ENCODE measurements around the gene LPCAT2.

Gene LPCAT2

DNA sequence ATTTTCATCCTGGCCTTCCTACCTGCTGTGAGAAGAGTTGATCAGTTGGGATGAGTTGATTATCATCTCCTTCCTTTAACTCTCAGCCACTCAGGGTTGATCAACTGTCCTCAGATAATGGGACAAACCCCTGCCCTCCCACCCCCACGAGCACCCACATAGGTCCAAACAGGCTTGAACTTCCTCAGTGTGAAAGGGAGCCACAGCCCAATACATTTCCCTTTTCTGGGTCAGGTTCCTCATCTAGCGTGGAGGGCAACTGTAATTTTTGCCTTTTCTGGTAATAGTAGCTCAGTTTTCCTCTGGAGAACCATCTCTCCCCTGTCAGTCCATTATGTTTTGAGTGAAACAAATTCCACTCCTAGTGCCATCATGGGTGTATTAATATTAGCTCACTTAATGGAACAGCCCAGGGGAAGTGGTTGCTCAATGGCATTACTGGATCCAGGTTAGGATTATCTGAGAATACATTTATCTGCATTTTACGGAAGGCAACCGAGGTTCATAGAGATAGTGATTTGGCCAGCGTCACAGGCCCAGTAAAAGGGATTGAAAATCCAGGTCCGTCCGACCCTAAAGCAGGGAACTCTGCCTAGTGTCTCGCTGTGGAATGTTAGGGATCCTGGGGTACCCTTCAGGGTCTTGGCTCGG lies 476 bp upstream of the LPCAT2 start:
- Histone ChIP-seq H3K27me3 (ENCODE audit: control insufficient read depth, insufficient read depth, low read length) (no peaks in the 10 kb centered on the region), H3K9ac (no peak overlapping the region), H3K36me3 (ENCODE audit: control insufficient read depth, insufficient read depth, low read length) (no peaks in the 10 kb centered on the region), H3K4me2 (ENCODE audit: low read length) (peak overlapping the region; percentile 74), H3K4me1 (peaks cover 2% of the 10 kb centered on the region), H2AFZ (peak overlapping the region; percentile 84), H3K27ac (peak overlapping the region; percentile 41), H3K9me3 (ENCODE audit: control insufficient read depth, low read length) (no peaks in the 10 kb centered on the region), H3K79me2 (no peaks in the 10 kb centered on the region), H3K4me3 (ENCODE audit: low read depth, low read length) (peak overlapping the region; percentile 58)
- TF ChIP-seq, protein P1, sequence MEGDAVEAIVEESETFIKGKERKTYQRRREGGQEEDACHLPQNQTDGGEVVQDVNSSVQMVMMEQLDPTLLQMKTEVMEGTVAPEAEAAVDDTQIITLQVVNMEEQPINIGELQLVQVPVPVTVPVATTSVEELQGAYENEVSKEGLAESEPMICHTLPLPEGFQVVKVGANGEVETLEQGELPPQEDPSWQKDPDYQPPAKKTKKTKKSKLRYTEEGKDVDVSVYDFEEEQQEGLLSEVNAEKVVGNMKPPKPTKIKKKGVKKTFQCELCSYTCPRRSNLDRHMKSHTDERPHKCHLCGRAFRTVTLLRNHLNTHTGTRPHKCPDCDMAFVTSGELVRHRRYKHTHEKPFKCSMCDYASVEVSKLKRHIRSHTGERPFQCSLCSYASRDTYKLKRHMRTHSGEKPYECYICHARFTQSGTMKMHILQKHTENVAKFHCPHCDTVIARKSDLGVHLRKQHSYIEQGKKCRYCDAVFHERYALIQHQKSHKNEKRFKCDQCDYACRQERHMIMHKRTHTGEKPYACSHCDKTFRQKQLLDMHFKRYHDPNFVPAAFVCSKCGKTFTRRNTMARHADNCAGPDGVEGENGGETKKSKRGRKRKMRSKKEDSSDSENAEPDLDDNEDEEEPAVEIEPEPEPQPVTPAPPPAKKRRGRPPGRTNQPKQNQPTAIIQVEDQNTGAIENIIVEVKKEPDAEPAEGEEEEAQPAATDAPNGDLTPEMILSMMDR (IDR thresholded peaks at IDR 0.05): no peak

DNA sequence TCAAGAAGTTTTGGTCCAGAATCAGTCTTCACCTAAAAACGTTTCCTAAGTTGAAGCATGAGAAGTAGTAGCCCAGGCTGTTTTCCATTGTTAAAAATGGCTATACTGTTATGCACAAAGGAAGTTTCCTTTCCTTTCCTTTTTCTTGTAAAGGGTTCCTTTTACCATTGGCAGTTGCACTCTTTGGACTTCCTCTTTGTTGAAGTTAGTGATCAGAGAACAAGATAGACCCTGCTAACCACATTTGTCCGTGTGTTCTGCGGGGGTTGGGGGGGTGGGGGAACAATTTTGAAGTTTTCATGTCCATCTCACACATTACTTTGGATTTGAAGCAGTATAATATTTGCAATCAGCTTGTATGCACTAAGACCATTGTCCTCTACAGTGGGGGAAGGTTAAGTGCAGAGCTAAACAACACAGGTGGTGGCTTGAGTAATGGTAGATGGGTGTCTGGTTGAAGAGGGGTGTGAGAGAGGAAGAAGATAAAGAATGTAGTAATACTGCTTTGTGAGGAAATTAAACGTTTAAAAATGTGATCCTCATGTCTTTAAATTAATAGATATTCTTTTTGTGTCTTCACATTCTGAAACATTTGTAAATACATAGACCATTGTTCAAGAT lies 1.4 kb downstream of the LPCAT2 start:
- Histone ChIP-seq H3K36me3 (ENCODE audit: control insufficient read depth, insufficient read depth, low read length) (no peaks in the 10 kb centered on the region), H3K4me2 (ENCODE audit: low read length) (no peak overlapping the region), H3K9me3 (ENCODE audit: control insufficient read depth, low read length) (no peaks in the 10 kb centered on the region), H3K27me3 (ENCODE audit: control insufficient read depth, insufficient read depth, low read length) (no peaks in the 10 kb centered on the region), H3K9ac (no peak overlapping the region), H2AFZ (peak overlapping the region; percentile 84), H3K79me2 (no peaks in the 10 kb centered on the region), H3K4me1 (no peaks in the 10 kb centered on the region), H3K4me3 (ENCODE audit: low read depth, low read length) (peak overlapping the region; percentile 58), H3K27ac (no peak overlapping the region)
- TF ChIP-seq, protein P1 (IDR thresholded peaks at IDR 0.05): no peak

DNA sequence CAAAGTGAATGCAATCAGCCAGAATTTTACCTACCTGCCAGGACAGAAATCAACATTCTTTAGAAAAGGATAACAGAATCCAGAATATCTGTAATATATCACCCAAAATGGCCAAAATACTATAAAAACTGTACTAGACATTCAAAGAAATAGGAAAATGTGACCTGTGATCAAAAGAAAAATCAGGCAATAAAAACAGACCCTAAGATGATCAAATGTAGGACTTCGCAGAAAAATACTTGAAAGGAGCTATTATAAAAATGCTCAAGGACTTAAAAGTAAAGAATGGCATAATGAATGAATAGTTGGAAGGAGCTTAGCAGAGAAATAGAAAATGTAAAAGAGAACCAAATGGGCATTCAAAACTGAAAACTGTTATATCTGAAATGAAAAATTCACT lies 4.1 kb downstream of the LPCAT2 start:
- TF ChIP-seq, protein P1 (IDR thresholded peaks at IDR 0.05): no peak
- Histone ChIP-seq H3K27ac (no peak overlapping the region), H3K9ac (no peak overlapping the region), H2AFZ (no peak overlapping the region), H3K4me3 (ENCODE audit: low read depth, low read length) (no peak overlapping the region), H3K79me2 (no peaks in the 10 kb centered on the region), H3K4me1 (no peaks in the 10 kb centered on the region), H3K27me3 (ENCODE audit: control insufficient read depth, insufficient read depth, low read length) (no peaks in the 10 kb centered on the region), H3K36me3 (ENCODE audit: control insufficient read depth, insufficient read depth, low read length) (no peaks in the 10 kb centered on the region), H3K9me3 (ENCODE audit: control insufficient read depth, low read length) (no peaks in the 10 kb centered on the region), H3K4me2 (ENCODE audit: low read length) (no peak overlapping the region)

DNA sequence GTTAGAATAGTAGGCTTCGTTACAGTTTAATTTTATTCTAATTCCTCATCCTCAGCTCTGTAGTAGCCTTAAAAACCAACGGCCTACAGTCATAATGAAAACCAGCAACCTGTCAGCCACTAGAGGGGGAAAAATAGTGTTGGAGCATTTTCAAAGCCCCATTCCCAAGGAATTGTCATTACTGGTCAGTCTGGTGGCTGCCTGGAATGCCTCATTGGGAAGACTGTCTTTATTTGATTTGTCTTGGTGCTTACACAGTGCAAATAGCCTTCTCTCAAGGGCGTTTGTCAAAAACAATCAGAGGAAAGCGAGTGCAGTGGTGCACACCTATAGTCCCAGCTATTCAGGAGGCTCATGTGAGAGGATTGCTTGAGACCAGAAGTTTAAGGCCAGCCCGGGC lies 4.7 kb downstream of the LPCAT2 start:
- no peak overlapping the region for H2AFZ ChIP-seq
- H3K4me2 ChIP-seq (ENCODE audit: low read length): no peak overlapping the region
- H3K27me3 ChIP-seq (ENCODE audit: control insufficient read depth, insufficient read depth, low read length): no peaks in the 10 kb centered on the region
- no peaks in the 10 kb centered on the region for H3K79me2 ChIP-seq
- no peak overlapping the region for H3K27ac ChIP-seq
- no peaks in the 10 kb centered on the region for H3K4me1 ChIP-seq
- no peak overlapping the region for H3K9ac ChIP-seq
- no peaks in the 10 kb centered on the region for H3K9me3 ChIP-seq (ENCODE audit: control insufficient read depth, low read length)
- TF ChIP-seq, protein P1 (IDR thresholded peaks at IDR 0.05): no peak
- H3K36me3 ChIP-seq (ENCODE audit: control insufficient read depth, insufficient read depth, low read length): no peaks in the 10 kb centered on the region
- H3K4me3 ChIP-seq (ENCODE audit: low read depth, low read length): no peak overlapping the region

DNA sequence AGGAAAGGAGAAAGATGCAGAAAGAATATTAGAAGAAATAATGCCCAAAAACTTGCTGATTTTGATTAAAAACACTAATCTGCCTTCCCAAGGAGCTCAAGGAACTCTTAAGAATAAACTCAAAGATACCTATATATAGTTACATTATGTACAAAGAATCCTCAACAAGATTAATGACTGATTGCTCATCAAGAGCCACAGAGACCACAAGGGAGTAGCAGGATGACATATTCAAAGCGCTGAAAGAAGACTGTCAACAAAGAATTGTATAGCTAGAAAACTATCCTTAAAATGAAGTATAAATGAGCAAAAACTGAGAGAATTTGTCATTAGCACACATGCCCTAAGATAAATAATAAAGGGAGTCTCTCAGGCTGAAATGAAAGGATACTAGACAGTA lies 6.2 kb downstream of the LPCAT2 start:
- no peaks in the 10 kb centered on the region for H3K36me3 ChIP-seq (ENCODE audit: control insufficient read depth, insufficient read depth, low read length)
- H3K9me3 ChIP-seq (ENCODE audit: control insufficient read depth, low read length): no peaks in the 10 kb centered on the region
- no peaks in the 10 kb centered on the region for H3K79me2 ChIP-seq
- no peak overlapping the region for H3K9ac ChIP-seq
- H3K27ac ChIP-seq: no peak overlapping the region
- no peaks in the 10 kb centered on the region for H3K4me1 ChIP-seq
- H3K27me3 ChIP-seq (ENCODE audit: control insufficient read depth, insufficient read depth, low read length): no peaks in the 10 kb centered on the region
- TF ChIP-seq, protein P1 (IDR thresholded peaks at IDR 0.05): no peak
- H2AFZ ChIP-seq: no peak overlapping the region
- no peak overlapping the region for H3K4me2 ChIP-seq (ENCODE audit: low read length)
- no peak overlapping the region for H3K4me3 ChIP-seq (ENCODE audit: low read depth, low read length)
